Measurements from ENCODE around the gene PRKACG.

DNA sequence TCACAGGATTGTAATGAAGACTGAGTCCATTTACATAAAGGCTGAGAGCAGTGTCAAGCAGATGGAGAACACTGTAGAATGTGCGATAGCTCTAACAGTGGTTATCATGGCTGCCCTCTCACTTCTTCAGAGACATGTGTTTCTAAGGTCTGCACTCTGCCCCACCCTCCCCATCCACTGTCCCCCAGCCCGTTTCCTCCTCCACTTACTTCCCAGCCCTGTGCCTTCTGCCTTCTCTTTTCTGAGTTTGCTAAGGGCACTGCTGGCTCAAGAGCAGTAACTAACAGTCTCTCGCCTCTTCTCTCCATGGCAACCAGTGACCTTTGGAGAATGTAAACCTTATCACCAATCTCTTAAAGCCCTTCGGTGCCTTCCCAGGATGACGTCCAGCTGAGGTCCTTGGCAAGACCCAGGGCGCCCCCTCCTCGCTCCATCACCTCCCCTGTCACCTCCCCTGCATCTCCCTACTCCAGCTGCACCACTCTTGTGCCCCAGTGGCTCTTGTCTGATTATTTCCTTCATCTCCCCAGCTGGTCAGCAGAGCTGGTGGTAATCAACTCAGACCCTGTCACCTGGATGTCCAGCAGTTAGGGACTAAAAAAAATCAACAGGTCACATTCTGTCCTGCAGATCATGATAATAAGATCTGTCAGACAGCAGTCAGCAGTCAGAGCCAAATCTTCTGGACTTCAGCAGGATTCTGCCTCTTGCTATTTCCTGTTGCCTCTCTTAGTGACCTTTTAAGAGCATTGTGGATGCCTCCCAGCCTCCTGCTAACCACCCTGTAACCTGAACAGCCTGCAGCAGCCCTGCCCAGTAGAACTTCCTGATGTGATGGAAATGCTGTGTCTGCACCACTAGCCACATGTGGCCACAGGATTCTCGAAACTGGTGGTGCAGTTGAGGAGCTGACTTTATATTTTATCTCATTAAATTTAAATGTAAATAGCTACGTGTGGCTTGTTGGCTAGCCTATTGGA is 30.6 kb upstream of the PRKACG start:
- TF ChIP-seq POLR2AphosphoS5 (IDR thresholded peaks at IDR 0.05; ENCODE audit: low read depth, low read length) (no peak), SIN3A (IDR thresholded peaks at IDR 0.05; ENCODE audit: borderline replicate concordance, insufficient read depth, low read length) (no peak; the same call in 1 of the 2 replicates), TAF1 (IDR thresholded peaks at IDR 0.05; ENCODE audit: borderline replicate concordance, insufficient read depth, low read length) (no peak), FOXP2 (optimal IDR thresholded peaks at IDR 0.05; ENCODE audit: borderline replicate concordance, extremely low read depth, extremely low read length, insufficient read depth) (no peak)
- TF ChIP-seq, protein P1, sequence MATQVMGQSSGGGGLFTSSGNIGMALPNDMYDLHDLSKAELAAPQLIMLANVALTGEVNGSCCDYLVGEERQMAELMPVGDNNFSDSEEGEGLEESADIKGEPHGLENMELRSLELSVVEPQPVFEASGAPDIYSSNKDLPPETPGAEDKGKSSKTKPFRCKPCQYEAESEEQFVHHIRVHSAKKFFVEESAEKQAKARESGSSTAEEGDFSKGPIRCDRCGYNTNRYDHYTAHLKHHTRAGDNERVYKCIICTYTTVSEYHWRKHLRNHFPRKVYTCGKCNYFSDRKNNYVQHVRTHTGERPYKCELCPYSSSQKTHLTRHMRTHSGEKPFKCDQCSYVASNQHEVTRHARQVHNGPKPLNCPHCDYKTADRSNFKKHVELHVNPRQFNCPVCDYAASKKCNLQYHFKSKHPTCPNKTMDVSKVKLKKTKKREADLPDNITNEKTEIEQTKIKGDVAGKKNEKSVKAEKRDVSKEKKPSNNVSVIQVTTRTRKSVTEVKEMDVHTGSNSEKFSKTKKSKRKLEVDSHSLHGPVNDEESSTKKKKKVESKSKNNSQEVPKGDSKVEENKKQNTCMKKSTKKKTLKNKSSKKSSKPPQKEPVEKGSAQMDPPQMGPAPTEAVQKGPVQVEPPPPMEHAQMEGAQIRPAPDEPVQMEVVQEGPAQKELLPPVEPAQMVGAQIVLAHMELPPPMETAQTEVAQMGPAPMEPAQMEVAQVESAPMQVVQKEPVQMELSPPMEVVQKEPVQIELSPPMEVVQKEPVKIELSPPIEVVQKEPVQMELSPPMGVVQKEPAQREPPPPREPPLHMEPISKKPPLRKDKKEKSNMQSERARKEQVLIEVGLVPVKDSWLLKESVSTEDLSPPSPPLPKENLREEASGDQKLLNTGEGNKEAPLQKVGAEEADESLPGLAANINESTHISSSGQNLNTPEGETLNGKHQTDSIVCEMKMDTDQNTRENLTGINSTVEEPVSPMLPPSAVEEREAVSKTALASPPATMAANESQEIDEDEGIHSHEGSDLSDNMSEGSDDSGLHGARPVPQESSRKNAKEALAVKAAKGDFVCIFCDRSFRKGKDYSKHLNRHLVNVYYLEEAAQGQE (IDR thresholded peaks at IDR 0.05; ENCODE audit: insufficient read depth in 1 of 2, low read depth in 2 of 2, low read length in 2 of 2): no peak
